Fibroblast of peridontal ligament (primary cell): Measurements from ENCODE around the gene QRICH1.

ENCODE experiments used
- DNase-seq: peaks from one replicate; pipeline ENCODE4 v3.0.0-alpha.2; 2010; ENCODE audit errors: extremely low read depth

QRICH1 gene

GRCh38 chr3:49119036-49119435 lies 25.2 kb upstream of the QRICH1 start:
- no peak for DNase-seq

DNA sequence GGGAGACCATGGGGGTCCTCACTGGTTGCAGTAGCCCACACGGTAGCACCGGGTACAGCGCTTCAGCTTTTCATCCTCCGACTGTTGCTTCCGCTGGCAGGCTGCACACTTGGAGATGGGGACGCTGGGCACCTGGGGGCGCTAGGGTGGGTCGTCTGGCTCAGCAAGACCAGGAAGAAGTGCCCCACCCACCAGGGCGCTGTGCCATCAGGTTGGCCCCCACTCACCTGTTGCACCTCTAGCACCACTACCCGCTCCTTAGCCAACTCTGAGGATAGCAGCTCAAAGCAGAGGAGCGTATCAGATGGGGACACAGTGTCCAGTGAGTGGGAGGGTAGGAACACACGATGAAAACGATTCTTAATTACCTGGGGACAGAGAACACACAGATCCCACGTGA lies 18.4 kb upstream of the QRICH1 start:
- DNase-seq: no peak

DNA sequence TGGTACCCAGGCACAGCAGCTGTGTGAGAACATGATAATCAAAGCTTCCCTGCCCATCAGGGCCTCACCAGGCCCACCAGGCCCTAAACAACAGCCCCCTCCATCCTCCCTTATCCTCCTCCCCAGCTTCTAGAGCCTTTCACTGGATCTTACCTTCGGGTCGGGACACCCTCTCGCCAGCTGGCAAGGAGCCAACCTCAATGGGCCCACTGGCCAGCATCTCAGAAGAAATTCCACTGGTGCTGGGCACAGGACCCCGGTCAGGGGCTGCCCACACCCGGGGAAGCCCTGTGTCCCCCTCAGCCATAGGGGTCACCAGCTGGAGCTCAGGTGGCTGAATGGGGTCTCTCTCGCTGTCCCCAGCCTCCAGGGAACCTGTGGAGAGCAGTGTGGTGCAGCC lies 17.5 kb upstream of the QRICH1 start:
- no peak for DNase-seq

DNA sequence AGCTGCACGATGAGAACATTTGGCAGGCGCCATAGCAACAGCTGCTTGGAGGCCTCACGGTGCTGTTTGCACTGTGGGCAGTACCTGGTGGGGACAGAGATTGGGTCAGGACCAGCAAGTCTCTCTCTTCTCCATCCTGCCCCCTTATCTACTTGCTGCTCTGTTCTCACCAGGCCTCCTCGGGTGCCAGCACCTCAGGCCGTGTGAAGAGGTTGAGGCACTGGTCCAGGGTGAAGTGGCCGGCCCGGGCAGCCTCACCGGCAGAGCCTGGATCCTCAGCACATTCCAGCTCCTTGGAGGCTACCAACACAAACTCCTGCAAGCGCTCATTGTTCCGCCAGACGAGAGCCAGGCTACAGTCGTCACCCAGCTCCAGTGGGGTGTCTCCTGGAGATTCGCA lies 16.9 kb upstream of the QRICH1 start:
- no peak for DNase-seq

DNA sequence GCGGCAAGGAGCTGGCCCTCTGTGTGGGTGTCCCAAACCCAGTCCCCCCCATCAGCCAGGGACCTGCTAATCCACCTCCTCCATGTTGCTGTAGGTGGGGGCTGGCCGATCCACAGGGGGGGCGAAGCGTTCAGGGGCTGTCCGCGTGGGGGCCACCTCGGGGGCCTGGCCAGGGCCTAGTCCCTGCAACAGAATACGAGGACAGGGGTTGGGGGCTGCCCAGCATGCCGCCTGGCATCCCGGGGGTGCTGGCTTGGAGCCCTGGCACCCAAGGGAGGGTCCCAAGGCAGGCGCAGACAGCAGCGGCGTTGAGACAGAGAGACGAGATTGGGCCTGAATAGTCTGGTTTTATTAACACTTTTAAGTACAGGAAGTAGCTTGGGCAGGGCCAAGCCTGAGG lies 14.5 kb upstream of the QRICH1 start:
- no peak for DNase-seq

DNA sequence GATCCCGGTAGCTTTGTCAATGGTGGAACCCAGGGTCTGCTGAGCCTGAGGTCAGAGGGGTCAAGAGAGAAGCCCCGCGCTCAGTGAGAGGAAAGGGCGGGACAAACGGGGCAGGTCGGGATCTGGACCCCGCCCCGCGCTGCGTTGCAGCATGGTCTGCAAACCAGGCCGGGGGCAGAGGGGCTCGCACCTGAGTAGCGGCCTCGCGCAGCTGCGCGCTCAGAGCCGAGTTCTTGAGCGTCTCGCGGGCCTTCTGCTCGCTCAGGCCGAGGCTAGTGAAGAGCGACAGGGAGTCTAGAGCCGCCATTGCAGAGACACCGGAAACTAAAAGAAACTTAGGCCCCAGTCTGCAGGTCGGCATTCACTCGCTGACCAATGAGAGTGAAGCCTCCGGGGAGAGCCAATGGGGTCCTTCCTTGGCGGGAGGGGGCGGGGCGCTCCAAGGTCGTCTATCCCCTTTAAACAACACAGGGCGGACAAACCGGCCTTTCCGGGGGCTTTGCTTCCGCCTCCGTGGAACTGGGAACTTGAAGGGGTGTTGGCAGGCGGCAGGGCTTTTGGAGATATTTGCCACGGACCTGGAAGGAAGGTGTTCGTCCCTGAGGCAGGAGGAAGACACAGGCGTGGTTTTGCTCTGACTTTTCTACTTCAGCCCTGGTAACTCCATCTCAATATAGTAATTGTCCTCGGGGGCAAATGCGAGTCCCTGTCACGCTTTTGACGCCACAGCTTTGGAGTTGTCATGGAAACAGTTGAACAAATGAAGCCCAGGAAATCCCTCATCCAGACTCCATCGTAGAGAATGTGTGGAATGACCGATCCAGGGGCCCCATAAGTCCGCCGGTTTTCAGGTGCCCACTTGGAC lies 10.8 kb upstream of the QRICH1 start, which contains the start of gene QARS1:
TSS of gene QARS1 (minus strand) at position 331 of the 865 bp plus-strand sequence. CDS start at position 307, 24 bp downstream.
- peak; percentile 88 for DNase-seq

DNA sequence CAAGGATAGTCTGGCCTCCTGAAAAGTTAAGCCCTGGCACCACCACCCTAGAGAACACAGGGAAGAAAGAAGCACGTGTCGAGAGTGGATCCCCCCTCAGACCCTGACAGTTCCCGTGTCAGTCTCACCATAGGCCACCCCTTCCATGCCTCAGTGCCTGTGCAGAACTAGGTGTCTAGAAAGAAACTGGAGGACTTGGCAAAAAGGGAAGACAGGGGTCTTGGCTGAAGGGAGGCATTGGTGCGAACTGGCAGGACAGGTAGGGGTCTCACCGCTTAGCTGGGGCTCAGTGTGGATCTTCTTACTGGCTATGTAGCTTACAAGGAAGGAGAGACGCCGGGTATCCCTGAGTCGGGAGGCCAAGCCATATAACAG lies 10.2 kb upstream of the QRICH1 start:
- no peak for DNase-seq

DNA sequence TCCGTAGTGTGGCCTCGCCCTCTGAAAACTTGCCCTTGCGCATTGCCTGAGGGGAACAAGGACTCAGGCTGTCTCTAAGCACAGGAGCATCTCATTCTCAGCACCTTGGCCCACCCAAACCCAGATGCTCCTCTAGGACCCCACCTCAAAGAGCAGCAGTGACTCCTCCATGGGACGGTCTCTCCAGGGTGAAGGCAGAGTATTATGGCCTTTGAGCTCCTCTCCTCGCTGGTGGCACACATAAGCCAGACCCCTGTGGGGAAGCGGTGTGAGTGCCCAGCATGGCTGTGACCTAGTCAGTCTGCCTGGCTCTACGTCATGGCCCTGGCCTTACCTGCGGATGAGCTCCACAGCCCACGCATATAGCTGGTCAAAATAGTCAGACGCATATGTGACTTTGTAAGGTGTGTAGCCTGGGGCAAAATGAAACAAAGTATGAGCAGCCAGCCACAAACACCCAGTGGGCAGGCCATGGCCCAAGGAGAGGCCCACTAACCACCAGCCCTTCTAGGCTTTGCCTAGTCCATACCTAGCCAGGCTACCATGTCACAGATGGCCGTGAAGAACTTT lies 6.3 kb upstream of the QRICH1 start:
- DNase-seq: no peak

DNA sequence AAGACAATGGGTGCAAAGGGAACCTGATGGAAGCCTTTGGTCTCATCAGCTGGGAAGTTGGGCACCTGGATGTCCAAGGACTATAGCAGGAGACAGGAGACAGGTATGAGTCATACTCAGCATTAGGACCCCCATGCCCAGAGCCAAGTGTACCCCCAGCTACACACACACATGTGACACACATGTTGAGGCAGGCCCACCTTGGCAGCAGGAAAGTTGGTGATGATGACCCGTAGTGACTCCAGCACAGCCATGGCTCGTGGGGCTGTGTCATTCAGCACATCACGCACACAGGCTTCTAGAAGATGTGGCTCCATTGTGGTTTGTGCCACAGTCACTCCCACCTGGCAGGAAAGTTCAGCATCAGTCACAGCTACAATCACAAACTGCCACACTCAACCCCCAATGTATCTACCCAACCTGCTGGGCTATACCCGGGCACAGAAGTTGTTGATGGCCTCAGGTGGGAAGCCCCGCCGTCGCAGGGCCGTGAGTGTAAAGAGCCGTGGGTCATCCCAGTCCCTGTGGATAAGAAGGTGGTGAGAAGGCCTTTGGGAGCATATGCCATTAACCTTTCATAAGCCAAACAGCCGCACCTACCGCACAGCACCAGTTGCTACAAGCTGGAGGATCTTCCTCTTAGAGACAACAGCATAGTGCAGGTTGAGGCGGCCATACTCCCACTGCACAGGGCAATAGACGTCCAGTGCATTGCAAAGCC lies 5.2 kb upstream of the QRICH1 start:
- DNase-seq: no peak

DNA sequence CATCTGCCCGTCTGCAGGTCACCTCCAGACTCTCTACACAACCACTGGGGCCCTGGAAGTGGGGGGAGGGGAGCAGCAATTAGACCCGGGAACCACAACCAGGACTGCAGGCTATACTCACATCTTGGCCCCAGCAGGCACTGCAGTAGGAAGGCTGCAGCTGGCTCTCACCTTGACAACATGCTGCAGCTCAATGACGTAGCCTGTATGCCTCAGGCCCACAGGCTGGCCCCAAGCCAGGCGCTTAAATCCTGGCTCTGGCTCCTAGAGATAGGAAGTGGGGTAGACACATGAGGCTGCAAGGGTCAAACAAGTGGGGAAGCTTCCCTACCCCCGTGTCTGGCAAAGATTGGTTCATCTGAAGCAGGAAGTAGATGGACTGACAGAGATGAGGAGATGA lies 4.6 kb upstream of the QRICH1 start:
- no peak for DNase-seq

- peak; percentile 82 for DNase-seq
These were observed 676 bp downstream of the QRICH1 start for GRCh38 chr3:49092938-49093852.

DNA sequence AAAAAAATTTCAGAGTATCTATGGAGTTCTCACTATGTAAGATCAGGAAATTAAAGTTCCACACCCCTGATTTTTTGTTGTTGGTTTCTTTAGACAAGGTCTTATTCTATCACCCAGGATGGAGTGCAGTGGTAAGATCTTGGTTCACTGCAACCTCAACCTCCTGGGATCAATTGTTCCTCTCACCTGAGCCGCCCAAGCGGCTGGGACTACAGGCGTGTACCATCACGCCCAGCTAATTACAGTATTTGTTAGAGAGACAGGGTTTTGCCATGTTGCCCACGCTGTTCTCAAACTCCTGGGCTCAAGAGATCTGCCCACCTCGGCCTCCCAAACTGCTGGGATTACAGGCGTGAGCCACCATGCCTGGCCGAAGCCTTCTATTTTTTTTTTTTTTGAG lies 12.4 kb downstream of the QRICH1 start:
- DNase-seq: no peak

- DNase-seq: no peak
These were observed 14.6 kb downstream of the QRICH1 start for GRCh38 chr3:49079270-49079669.

DNA sequence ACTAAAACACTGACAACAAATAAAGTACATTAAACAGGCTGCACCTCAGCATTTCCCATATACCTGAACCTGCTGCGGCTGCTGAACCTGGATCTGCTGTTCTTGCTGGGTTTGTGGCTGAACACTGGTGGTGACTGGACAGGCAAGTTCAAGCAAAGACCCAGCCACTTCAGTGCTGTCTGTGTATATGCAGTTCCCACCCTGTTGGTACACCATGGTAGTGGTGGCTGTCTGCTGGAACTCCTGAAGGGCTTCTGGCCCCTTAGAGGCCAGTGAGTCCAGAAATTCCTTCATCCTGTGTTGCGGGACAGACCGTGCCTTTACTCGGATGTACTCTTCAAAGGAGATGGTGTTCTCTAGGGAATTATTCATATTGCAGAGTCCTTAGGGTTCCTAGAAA lies 17.2 kb downstream of the QRICH1 start:
- DNase-seq: no peak

DNA sequence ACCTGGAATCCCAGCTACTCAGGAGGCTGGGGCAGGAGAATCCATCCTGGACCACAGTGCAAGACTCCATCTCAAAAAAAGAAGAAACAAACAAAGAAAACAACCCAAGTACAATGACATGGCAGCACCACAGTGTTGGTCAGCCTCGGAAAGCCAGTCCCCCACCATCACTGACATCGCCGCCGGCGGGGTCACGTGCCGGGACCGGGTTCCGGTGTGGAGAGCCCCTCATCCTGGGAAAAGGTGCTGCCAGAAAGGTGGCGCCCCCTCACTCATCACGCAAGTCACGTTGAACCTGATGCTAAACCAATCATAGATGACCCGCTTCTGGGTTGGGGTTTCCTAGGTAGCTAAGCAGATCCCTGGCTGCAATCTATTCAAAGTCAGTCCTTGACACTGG lies 17.8 kb downstream of the QRICH1 start:
- no peak for DNase-seq

GRCh38 chr3:49058011-49058410 lies 35.9 kb downstream of the QRICH1 start:
- no peak for DNase-seq

- DNase-seq: no peak
These were observed 36.6 kb downstream of the QRICH1 start for GRCh38 chr3:49057268-49057667.

DNA sequence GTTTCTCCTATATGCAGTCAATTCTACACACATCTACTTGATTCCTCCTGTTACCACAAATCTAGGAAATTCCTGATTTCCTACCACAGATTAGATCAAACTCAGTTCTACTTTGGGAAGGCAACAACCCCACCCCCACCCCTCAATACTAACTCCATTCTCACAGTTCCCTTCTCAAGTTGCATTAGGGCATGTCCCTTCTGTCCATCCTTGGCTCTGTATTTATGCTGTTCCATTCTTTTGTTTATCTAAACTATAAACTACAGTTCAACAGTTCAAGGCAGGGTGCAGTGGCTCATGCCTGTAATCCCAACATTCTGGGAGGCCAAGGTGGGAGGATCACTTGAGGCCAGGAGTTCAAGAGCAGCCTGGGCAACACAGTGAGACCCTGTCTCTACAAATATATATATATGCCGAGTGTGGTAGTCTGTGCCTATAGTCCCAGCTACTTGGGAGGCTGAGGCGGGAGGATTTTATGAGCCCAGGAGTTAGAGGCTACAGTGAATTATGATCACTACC lies 39.5 kb downstream of the QRICH1 start:
- DNase-seq: peak; percentile 18

DNA sequence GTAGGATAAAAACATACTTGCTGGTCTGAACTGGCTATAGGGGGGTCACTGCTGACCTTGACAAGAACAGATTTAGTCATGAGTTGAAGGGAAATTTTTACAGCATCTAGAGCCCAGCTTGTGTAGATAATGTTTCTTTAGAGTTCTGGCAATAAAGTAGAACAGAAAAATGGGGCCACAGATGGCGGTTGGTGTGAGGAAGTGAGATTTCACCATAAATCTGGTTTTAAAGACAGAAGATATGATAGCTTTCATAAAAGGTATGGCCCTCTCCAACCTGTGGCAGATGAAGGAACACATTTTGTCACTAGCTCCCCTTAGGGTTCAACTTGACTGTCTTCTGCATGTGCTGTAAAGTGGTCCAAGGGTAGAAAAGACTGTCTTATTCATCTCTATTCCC lies 40.3 kb downstream of the QRICH1 start:
- no peak for DNase-seq

DNA sequence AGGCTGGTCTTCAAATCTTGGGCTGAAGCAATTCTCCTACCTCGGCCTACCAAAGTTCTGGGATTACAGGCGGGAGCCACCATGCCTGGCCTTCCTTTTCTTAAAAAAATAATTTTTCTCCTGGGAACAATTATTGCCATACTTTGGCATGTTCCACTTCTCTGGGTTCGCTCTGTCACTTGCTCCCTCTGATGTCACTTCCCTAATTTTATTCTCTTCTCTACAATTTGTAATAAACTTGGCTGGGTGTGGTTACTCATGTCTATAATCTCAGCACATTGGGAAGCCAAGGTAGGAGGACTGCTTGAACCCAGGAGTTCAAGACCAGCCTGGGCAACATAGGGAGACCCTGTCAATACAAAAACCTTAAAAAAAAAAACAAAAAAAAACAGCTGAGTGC lies 58.6 kb downstream of the QRICH1 start:
- DNase-seq: no peak

DNA sequence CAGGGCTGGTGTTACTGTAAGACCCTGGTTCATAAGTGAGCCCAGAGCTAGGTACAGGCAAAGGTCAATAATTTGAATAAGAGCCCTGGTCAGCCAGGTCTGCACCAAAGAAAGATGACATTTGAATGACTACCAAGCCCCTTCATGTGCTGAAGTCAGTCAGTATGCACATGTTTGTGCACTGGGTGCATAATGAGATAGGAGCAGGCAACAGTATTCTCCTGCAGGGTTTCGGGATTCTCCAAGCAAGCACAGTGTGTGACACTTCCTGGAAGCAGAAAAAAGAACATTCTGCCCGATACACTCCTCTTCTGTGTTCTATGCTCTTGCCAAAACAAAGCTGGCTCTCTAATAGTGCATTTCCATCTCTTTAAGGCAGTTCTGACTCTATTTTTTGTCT lies 59.2 kb downstream of the QRICH1 start:
- DNase-seq: no peak
